Fibroblast of peridontal ligament (primary cell): ENCODE data around the gene GPI.
A peak's percentile ranks its signal among the peaks of the same experiment; 100 is the strongest.
"Not testable (repeated sequence)": the region's sequence is repeated elsewhere in the genome, so short reads cannot be mapped to it uniquely, and the experiment has no call there.

Experiments used
- DNase-seq: peaks from one replicate; pipeline ENCODE4 v3.0.0-alpha.2; 2010; ENCODE audit errors: extremely low read depth

Gene GPI

GRCh38 chr19:34364830-34365462 lies at the start of gene GPI:
GPI (plus strand) TSS chr19:34365196; CDS start chr19:34365267, 71 bp downstream.
- DNase-seq, result peak; percentile 20

- no peak for DNase-seq
Measured at GRCh38 chr19:34316247-34316646, 48.7 kb upstream of the GPI start.

- peak; percentile 22 for DNase-seq
Measured at GRCh38 chr19:34316741-34317301, 48.2 kb upstream of the GPI start.

GRCh38 chr19:34317311-34317927 lies 47.6 kb upstream of the GPI start:
- no peak for DNase-seq

GRCh38 chr19:34319230-34319585 lies 45.8 kb upstream of the GPI start:
- no peak for DNase-seq

- DNase-seq, result no peak
Measured at GRCh38 chr19:34319785-34320184, 45.2 kb upstream of the GPI start.

- no peak for DNase-seq
Measured at GRCh38 chr19:34320277-34320676, 44.7 kb upstream of the GPI start.

- DNase-seq, result no peak
Measured at GRCh38 chr19:34321735-34322134, 43.3 kb upstream of the GPI start.

- DNase-seq, result no peak
Measured at GRCh38 chr19:34323433-34324204, 41.4 kb upstream of the GPI start.

- DNase-seq, result no peak
Measured at GRCh38 chr19:34324320-34324719, 40.7 kb upstream of the GPI start.

GRCh38 chr19:34325181-34325580 lies 39.8 kb upstream of the GPI start:
- no peak for DNase-seq

GRCh38 chr19:34325981-34326787 lies 38.8 kb upstream of the GPI start:
- DNase-seq, result peak; percentile 36

- no peak for DNase-seq
Measured at GRCh38 chr19:34327851-34328250, 37.1 kb upstream of the GPI start.

GRCh38 chr19:34328982-34329381 lies 36.0 kb upstream of the GPI start:
- no peak for DNase-seq

- DNase-seq, result no peak
Measured at GRCh38 chr19:34330116-34330515, 34.9 kb upstream of the GPI start.

GRCh38 chr19:34330596-34330995 lies 34.4 kb upstream of the GPI start:
- not testable (repeated sequence) for DNase-seq

- DNase-seq, result not testable (repeated sequence)
Measured at GRCh38 chr19:34331596-34331995, 33.4 kb upstream of the GPI start.

GRCh38 chr19:34332027-34332760 lies 32.8 kb upstream of the GPI start:
- DNase-seq, result no peak

- no peak for DNase-seq
Measured at GRCh38 chr19:34335914-34336313, 29.1 kb upstream of the GPI start.

- DNase-seq, result peak; percentile 67
Measured at GRCh38 chr19:34336781-34337271, 28.2 kb upstream of the GPI start.

- peak; percentile 18 for DNase-seq
Measured at GRCh38 chr19:34337739-34338138, 27.3 kb upstream of the GPI start.
